ENCODE data around the gene SHISA4. TPM values are rescaled to one million over a fixed set of nuclear protein-coding genes. Genes with fewer than 3 reads are reported as not detected.

The SHISA4 gene
- total RNA-seq, 1 donor from 2014 or later: 0.85 TPM

DNA sequence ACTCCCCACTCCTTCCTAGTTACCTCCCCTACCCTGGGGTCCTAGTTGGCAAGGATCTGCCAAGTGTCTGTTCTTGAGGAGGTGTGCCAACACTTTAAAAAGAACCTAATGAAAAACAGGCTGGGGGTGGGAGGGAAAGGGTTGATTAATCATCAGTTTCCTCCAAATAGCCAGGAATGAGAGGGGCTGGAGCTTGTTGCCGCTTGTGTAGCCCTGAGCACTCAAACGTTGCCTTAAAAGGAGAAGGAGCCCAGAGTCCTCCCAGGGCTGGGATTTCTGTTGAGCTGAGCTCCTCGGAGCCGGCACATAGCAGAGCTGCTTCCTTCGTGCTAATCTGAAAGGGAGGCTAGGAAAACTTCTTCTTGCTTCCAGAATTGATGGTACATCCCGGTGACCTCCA lies 15.9 kb downstream of the SHISA4 start:
- Mint-ChIP-seq H3K9me3 (ENCODE audit: unreplicated experiment) (no peaks in the 10 kb centered on the region), H3K36me3 (ENCODE audit: low read depth, unreplicated experiment) (no peaks in the 10 kb centered on the region), H3K4me1 (ENCODE audit: unreplicated experiment) (no peaks in the 10 kb centered on the region), H3K27me3 (ENCODE audit: unreplicated experiment) (peaks cover 5% of the 10 kb centered on the region), H3K27ac (ENCODE audit: unreplicated experiment) (no peak overlapping the region), H3K4me3 (ENCODE audit: unreplicated experiment) (no peak overlapping the region)
- no peak for DNase-seq (ENCODE audit: low spot score)
- TF ChIP-seq, protein P1, sequence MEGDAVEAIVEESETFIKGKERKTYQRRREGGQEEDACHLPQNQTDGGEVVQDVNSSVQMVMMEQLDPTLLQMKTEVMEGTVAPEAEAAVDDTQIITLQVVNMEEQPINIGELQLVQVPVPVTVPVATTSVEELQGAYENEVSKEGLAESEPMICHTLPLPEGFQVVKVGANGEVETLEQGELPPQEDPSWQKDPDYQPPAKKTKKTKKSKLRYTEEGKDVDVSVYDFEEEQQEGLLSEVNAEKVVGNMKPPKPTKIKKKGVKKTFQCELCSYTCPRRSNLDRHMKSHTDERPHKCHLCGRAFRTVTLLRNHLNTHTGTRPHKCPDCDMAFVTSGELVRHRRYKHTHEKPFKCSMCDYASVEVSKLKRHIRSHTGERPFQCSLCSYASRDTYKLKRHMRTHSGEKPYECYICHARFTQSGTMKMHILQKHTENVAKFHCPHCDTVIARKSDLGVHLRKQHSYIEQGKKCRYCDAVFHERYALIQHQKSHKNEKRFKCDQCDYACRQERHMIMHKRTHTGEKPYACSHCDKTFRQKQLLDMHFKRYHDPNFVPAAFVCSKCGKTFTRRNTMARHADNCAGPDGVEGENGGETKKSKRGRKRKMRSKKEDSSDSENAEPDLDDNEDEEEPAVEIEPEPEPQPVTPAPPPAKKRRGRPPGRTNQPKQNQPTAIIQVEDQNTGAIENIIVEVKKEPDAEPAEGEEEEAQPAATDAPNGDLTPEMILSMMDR (IDR thresholded peaks at IDR 0.05; ENCODE audit: unreplicated experiment): no peak

DNA sequence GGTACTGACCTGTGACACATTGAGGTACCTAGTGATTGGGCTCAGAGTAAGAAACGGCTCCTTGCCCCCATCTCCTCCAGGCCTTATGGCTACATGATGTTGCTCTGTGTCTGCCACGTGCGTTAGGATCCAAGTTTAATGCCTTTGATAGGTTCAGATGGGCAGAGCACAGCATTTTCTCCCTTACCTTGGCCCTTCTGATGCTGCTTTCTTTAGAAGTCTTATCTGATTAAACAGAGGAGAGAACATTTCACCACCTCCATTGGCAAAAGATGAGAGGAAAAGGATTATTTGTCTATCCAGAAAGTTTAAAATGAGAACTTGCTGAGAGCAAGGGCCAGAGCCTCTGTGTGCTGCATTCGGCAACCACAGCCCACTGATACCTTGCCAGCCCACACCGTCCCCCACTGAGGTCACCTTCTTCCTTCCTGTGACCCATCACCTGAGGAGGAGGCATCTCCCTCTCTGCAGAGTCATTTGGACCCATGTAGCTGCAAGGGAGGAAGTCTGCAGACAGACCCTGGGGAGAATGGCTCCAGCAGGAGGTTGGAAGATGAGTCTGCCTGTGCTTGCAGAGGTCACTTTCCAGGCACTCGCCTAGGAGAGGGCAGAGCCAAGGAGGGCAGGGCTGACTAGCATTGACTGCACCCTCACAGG lies 16.7 kb downstream of the SHISA4 start:
- Mint-ChIP-seq H3K4me3 (ENCODE audit: unreplicated experiment) (no peak overlapping the region), H3K27ac (ENCODE audit: unreplicated experiment) (no peak overlapping the region), H3K4me1 (ENCODE audit: unreplicated experiment) (no peaks in the 10 kb centered on the region), H3K27me3 (ENCODE audit: unreplicated experiment) (peaks cover 5% of the 10 kb centered on the region), H3K9me3 (ENCODE audit: unreplicated experiment) (no peaks in the 10 kb centered on the region), H3K36me3 (ENCODE audit: low read depth, unreplicated experiment) (no peaks in the 10 kb centered on the region)
- TF ChIP-seq, protein P1 (IDR thresholded peaks at IDR 0.05; ENCODE audit: unreplicated experiment): no peak
- DNase-seq (ENCODE audit: low spot score): no peak

DNA sequence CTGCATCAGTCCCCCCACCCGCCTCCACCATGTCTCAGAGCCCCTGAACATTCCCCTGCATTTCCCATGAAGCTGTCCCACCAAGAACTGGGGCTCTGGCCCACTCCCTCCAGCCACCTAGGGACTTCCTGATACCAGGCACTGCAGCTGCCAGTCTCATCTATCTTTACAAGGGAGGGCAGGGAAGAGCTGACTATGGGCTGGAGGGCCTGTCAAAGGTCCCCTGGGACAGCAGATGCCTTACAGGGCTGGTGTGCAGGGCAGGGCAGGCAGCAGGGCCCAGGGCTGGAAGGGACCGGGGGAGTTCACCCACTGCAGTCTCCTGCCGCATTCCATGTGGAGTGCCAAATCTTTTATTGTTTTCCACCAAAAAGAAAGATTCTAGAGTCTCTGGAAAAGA lies 17.6 kb downstream of the SHISA4 start:
- no peaks in the 10 kb centered on the region for H3K36me3 Mint-ChIP-seq (ENCODE audit: low read depth, unreplicated experiment)
- DNase-seq (ENCODE audit: low spot score): no peak
- H3K4me1 Mint-ChIP-seq (ENCODE audit: unreplicated experiment): no peaks in the 10 kb centered on the region
- peaks cover 5% of the 10 kb centered on the region for H3K27me3 Mint-ChIP-seq (ENCODE audit: unreplicated experiment)
- TF ChIP-seq, protein P1 (IDR thresholded peaks at IDR 0.05; ENCODE audit: unreplicated experiment): no peak
- no peak overlapping the region for H3K4me3 Mint-ChIP-seq (ENCODE audit: unreplicated experiment)
- H3K9me3 Mint-ChIP-seq (ENCODE audit: unreplicated experiment): no peaks in the 10 kb centered on the region
- H3K27ac Mint-ChIP-seq (ENCODE audit: unreplicated experiment): no peak overlapping the region

DNA sequence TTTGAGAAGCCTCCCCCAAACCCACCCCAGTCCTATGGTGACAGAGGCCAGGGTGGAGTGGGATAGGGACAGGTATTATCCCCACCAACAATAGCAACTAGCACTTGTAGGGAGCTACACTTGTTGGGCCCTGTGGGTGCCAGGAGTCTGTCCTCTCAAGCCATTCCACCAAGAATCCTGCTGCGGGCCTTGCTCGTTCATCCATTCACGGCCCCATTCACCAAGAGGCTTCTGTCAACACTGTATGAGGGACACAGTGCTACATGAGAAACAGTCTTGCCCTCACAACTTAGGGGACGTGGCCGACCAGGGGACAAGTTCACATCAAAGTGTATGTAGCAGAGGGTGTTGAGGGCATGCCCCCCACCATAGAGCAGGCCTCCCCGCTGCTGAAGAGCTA lies 18.9 kb downstream of the SHISA4 start:
- H3K4me3 Mint-ChIP-seq (ENCODE audit: unreplicated experiment): no peak overlapping the region
- H3K27me3 Mint-ChIP-seq (ENCODE audit: unreplicated experiment): peaks cover 6% of the 10 kb centered on the region
- H3K4me1 Mint-ChIP-seq (ENCODE audit: unreplicated experiment): no peaks in the 10 kb centered on the region
- TF ChIP-seq, protein P1 (IDR thresholded peaks at IDR 0.05; ENCODE audit: unreplicated experiment): no peak
- no peaks in the 10 kb centered on the region for H3K9me3 Mint-ChIP-seq (ENCODE audit: unreplicated experiment)
- no peaks in the 10 kb centered on the region for H3K36me3 Mint-ChIP-seq (ENCODE audit: low read depth, unreplicated experiment)
- H3K27ac Mint-ChIP-seq (ENCODE audit: unreplicated experiment): no peak overlapping the region
- no peak for DNase-seq (ENCODE audit: low spot score)

DNA sequence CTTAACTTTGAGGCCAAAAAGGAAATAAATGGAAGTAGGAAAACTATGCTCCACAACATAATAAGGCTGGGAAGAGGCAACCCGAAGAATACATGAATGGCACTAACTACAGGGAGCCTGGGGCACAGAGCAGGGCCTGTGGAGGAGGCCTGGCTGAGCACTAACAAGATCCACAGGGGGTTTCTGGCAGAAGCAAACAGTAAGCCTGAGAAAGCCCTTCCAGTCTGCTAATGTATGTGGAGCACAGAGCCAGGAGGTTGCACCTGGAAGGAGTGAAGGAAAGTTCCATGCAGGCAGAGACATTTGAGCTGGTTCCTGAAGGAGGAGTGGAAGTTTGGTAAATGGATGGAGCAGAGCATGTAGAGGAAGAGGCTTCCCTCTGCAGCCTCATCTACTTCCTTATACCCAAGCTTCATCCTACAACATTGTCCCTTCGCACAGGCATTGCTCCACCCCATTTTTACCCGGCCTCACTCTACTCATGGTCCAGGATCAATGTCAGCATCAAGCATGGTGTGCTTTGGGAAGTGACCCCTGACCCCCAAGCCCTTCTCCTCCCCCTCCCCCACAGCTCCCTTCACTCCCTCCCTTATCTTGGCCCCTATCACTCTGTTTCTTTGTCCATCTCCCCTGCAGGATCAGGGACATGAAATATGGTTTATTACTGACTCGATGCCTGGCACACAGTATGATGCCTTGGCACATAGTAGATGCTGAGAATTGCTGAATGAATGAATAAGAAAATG lies 23.3 kb downstream of the SHISA4 start:
- H3K27ac Mint-ChIP-seq (ENCODE audit: unreplicated experiment): no peak overlapping the region
- peaks cover 5% of the 10 kb centered on the region for H3K36me3 Mint-ChIP-seq (ENCODE audit: low read depth, unreplicated experiment)
- peaks cover 9% of the 10 kb centered on the region for H3K4me1 Mint-ChIP-seq (ENCODE audit: unreplicated experiment)
- no peaks in the 10 kb centered on the region for H3K9me3 Mint-ChIP-seq (ENCODE audit: unreplicated experiment)
- no peak for DNase-seq (ENCODE audit: low spot score)
- TF ChIP-seq, protein P1 (IDR thresholded peaks at IDR 0.05; ENCODE audit: unreplicated experiment): no peak
- peaks cover 3% of the 10 kb centered on the region for H3K27me3 Mint-ChIP-seq (ENCODE audit: unreplicated experiment)
- H3K4me3 Mint-ChIP-seq (ENCODE audit: unreplicated experiment): no peak overlapping the region
